ENCODE measurements around the gene LEP.

GRCh38 chr7:128194533-128195282 is 46.4 kb upstream of the LEP start:
- TF ChIP-seq YY1 (IDR thresholded peaks at IDR 0.05; ENCODE audit: low read depth) (no peak), TAF1 (IDR thresholded peaks at IDR 0.05; ENCODE audit: low read depth) (no peak), TCF12 (IDR thresholded peaks at IDR 0.05; ENCODE audit: low read depth) (no peak), ZBTB7A (IDR thresholded peaks at IDR 0.05; ENCODE audit: low read depth) (no peak), EGR1 (IDR thresholded peaks at IDR 0.05) (no peak), RAD21 (IDR thresholded peaks at IDR 0.05; ENCODE audit: low read depth) (no peak), EP300 (IDR thresholded peaks at IDR 0.05; ENCODE audit: borderline replicate concordance) (no peak), REST (IDR thresholded peaks at IDR 0.05; ENCODE audit: low read depth) (no peak), MAX (IDR thresholded peaks at IDR 0.05) (no peak), TEAD4 (IDR thresholded peaks at IDR 0.05) (no peak), FOXM1 (IDR thresholded peaks at IDR 0.05; ENCODE audit: borderline replicate concordance, low read depth) (no peak), CREB1 (IDR thresholded peaks at IDR 0.05; ENCODE audit: low read depth) (no peak), USF1 (IDR thresholded peaks at IDR 0.05) (0 out of 2 replicates have a peak, but pooled peaks have one; percentile 3)

Data from Ishikawa (cell line).